Ectodermal cell (in vitro differentiated cells): ENCODE measurements around the gene SH3BP1.

Source experiments
- H3K27ac ChIP-seq: 2 replicates; pipeline ENCODE4 v1.7.0; 2013; ENCODE audit warnings: mild to moderate bottlenecking, low read depth, low read length; ENCODE audit not compliant: insufficient read depth, poor library complexity, severe bottlenecking
- H3K27me3 ChIP-seq: 2 replicates; pipeline ENCODE4 v1.7.0; 2013; ENCODE audit warnings: mild to moderate bottlenecking, low read length; ENCODE audit not compliant: insufficient read depth, control insufficient read depth, poor library complexity, severe bottlenecking
- H3K36me3 ChIP-seq: one replicate; pipeline ENCODE4 v1.7.0; 2013; ENCODE audit warnings: low read length; ENCODE audit not compliant: control insufficient read depth, insufficient read depth
- H3K4me1 ChIP-seq: one replicate; pipeline ENCODE4 v1.7.0; 2013; ENCODE audit warnings: low read length; ENCODE audit not compliant: control insufficient read depth, insufficient read depth
- H3K4me3 ChIP-seq: 2 replicates; pipeline ENCODE4 v1.7.0; 2013; ENCODE audit warnings: low read depth, low read length, control low read depth; ENCODE audit not compliant: insufficient read depth
- H3K9me3 ChIP-seq: 2 replicates; pipeline ENCODE4 v1.7.0; 2013; ENCODE audit warnings: mild to moderate bottlenecking, low read length, moderate library complexity; ENCODE audit not compliant: control insufficient read depth
- WGBS, 2 experiments: methylation state at CpG; one replicate each; pipeline ENCODE4 v1.1.7; 2013; ENCODE audit warnings: missing lambda C conversion rate in 2 of 2; 5-methylcytosine and 5-hydroxymethylcytosine counted together

Gene SH3BP1

DNA sequence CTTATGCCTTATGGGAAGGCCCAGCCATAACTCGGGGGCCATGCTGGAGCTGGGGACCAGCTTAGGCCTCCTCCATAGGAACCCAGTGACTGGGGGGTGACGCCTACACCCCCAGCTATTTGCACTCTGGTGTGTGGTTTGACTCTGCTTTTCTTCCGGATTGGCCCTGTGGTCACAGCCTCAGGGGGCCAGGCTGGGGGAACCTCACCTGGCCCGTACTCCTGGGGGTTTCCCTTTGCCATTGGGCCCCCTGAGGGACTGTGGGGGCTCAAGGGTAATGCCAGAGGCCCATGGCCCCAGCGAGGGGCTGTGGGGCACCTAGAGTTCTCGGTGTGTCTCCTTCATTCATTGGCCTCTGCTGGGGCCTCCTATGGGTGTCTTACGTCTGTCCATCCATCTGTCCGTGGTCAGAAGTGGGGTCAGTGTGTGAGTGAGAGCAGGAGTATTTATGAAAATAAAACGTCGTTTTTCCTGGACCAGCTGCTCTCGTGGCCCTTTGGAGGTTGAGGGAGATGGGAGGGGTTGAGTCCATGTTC, 6.3 kb upstream of the SH3BP1 start:
- Histone ChIP-seq H3K9me3 (no peaks in the 10 kb centered on the region), H3K27me3 (no peaks in the 10 kb centered on the region), H3K4me3 (no peak overlapping the region), H3K36me3 (peaks cover 5% of the 10 kb centered on the region), H3K27ac (peak overlapping the region; percentile 66), H3K4me1 (peaks cover 18% of the 10 kb centered on the region)
- WGBS, 2 experiments: 84 to 86% methylated on average over 11 of the region's 11 CpGs

- H3K27me3 ChIP-seq: no peaks in the 10 kb centered on the region
- peaks cover 18% of the 10 kb centered on the region for H3K4me1 ChIP-seq
- no peak overlapping the region for H3K4me3 ChIP-seq
- H3K9me3 ChIP-seq: no peaks in the 10 kb centered on the region
- H3K36me3 ChIP-seq: peaks cover 5% of the 10 kb centered on the region
- WGBS, 2 experiments: 23 to 24% methylated on average over 24 of the region's 24 CpGs
- peak overlapping the region; percentile 66 for H3K27ac ChIP-seq
These were observed 5.6 kb upstream of the SH3BP1 start for GRCh38 chr22:37633625-37634416.

DNA sequence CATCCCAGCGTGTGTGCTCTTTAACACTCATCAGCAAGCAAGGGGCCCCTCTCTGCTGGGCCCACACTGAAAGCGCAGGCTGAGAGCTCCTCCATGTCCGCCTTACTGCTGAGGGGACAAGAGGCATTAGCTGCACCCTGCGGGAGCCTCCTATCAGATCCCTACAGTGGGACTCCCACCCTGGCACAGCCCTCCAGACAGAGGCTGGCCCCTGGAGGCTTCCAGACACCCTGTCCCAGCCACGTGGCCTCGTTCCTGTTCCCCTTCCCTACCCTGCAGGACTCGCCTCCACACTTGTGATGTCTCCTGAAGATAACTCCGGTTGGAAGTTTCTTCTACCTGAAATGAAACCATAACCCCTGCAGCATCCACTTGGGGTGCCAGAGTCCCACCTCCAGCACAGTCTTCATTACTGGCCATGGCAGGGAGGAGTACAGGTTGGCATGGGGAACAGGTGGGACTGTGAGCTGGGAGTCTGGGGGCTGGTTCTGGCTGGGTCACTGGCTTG, 5.0 kb upstream of the SH3BP1 start:
- WGBS, 2 experiments: 77 to 79% methylated on average over 8 of the region's 8 CpGs
- Histone ChIP-seq H3K4me1 (peaks cover 18% of the 10 kb centered on the region), H3K27ac (no peak overlapping the region), H3K36me3 (peaks cover under 1% of the 10 kb centered on the region), H3K4me3 (no peak overlapping the region), H3K9me3 (no peaks in the 10 kb centered on the region), H3K27me3 (no peaks in the 10 kb centered on the region)

DNA sequence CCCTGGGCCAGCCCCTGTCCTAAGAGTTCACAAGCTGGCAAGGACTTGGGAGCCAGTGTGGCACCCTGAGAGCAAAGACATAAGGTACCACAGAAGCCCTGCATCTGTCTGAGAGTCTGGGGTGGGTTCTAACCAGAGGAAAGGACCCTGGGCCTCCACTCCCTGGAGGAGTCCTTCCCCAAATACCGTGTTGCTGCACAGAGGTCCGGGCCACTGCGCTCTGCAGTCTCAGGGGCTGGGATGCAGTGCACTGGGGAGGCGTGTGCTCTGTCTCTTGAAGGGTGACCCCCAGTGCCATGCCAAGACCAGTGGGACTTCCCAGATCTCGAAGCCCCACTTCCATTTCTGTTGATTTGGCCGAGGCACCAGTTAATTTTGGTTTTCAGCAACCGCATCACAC, 4.3 kb upstream of the SH3BP1 start:
- Histone ChIP-seq H3K27ac (no peak overlapping the region), H3K4me1 (peaks cover 18% of the 10 kb centered on the region)
- 96% methylated on average over 7 of the region's 7 CpGs for WGBS, 2 experiments

DNA sequence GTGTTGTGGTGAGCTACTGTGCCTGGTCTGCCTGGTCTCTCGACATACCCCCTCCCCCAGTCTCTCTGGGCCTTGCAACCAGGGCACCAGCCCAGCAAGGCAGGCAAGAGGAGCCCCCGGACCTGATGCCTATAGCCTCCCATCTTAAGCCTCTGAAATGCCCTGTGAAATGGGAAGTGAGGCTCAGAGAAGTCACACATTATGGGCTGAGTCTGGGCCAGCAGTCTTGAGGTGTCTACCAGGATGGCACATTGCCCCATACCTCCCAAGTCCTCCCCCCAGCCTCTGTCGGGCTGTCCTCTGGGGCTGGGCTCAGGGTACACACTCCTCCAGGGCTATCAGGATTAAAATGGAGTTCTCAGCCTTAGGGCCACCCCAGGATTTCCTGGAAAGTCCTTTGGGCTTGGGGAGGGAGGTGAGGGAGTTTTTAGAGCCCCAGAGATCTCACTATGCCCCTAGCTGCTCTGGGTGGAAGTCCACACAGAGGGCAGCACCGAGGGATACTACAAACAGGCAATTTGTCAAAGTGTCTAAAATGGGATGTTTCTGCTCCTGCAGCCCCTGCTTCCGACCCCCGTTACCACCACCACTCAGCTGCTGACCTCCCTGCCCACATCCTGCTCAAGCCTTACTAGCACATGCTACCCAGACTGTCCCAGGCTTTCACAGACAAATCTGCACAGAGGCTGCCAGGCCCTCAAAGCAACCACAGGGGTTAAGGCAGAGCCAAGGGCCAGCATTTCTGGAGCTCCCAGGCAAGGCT, 3.1 kb upstream of the SH3BP1 start:
- no peak overlapping the region for H3K4me3 ChIP-seq
- WGBS, 2 experiments: 72 to 76% methylated on average over 6 of the region's 6 CpGs
- no peaks in the 10 kb centered on the region for H3K27me3 ChIP-seq
- H3K9me3 ChIP-seq: no peaks in the 10 kb centered on the region
- no peak overlapping the region for H3K27ac ChIP-seq
- H3K36me3 ChIP-seq: no peaks in the 10 kb centered on the region
- H3K4me1 ChIP-seq: peaks cover 24% of the 10 kb centered on the region

More for the DNA sequence above, 4.3 kb upstream of the SH3BP1 start:
- H3K36me3 ChIP-seq: no peaks in the 10 kb centered on the region
- no peak overlapping the region for H3K4me3 ChIP-seq
- H3K9me3 ChIP-seq: no peaks in the 10 kb centered on the region
- no peaks in the 10 kb centered on the region for H3K27me3 ChIP-seq

- no peak overlapping the region for H3K27ac ChIP-seq
- H3K4me1 ChIP-seq: peaks cover 24% of the 10 kb centered on the region
- WGBS, 2 experiments: 54 to 67% methylated on average over 3 of the region's 3 CpGs
These were observed 2.6 kb upstream of the SH3BP1 start for GRCh38 chr22:37636949-37637273.

GRCh38 chr22:37638391-37639069, 939 bp upstream of the SH3BP1 start:
- H3K27me3 ChIP-seq: no peaks in the 10 kb centered on the region

More at GRCh38 chr22:37636949-37637273, 2.6 kb upstream of the SH3BP1 start:
- Histone ChIP-seq H3K4me3 (no peak overlapping the region), H3K27me3 (no peaks in the 10 kb centered on the region), H3K36me3 (no peaks in the 10 kb centered on the region), H3K9me3 (no peaks in the 10 kb centered on the region)

GRCh38 chr22:37639771-37640590, 512 bp downstream of the SH3BP1 start:
- no peaks in the 10 kb centered on the region for H3K27me3 ChIP-seq
- peak overlapping the region; percentile 59 for H3K4me3 ChIP-seq
- no peak overlapping the region for H3K27ac ChIP-seq
- H3K4me1 ChIP-seq: peaks cover 6% of the 10 kb centered on the region
- H3K36me3 ChIP-seq: no peaks in the 10 kb centered on the region
- H3K9me3 ChIP-seq: no peaks in the 10 kb centered on the region
- 4% methylated on average over 26 to 27 of the region's 27 CpGs for WGBS, 2 experiments

More at GRCh38 chr22:37638391-37639069, 939 bp upstream of the SH3BP1 start:
- Histone ChIP-seq H3K4me3 (peak overlapping the region; percentile 59), H3K36me3 (no peaks in the 10 kb centered on the region), H3K27ac (no peak overlapping the region), H3K9me3 (no peaks in the 10 kb centered on the region), H3K4me1 (peaks cover 18% of the 10 kb centered on the region)
- 80 to 83% methylated on average over 11 of the region's 11 CpGs for WGBS, 2 experiments
